MM.1S (cell line): ENCODE measurements around the gene CABLES2.

Source experiments
- DNase-seq: peaks from one replicate; pipeline ENCODE4 v3.0.0-alpha.2; 2015
- H2AFZ ChIP-seq: fragments of 300-600 bp; sonication (generic); 2 replicates; pipeline ENCODE4 v1.6.0; 2016; ENCODE audit warnings: antibody characterized with exemption, low read length
- H3F3A ChIP-seq: fragments of 300-600 bp; sonication (generic); 2 replicates; pipeline ENCODE4 v1.6.1; 2016; ENCODE audit warnings: mild to moderate bottlenecking, antibody characterized with exemption, low read length, moderate library complexity, mixed read lengths; ENCODE audit not compliant: insufficient read depth
- H3K27ac ChIP-seq: fragments of 300-600 bp; sonication (generic); 2 replicates; pipeline ENCODE4 v1.5.1; 2016; ENCODE audit warnings: mild to moderate bottlenecking, low read length
- H3K27me3 ChIP-seq: fragments of 300-600 bp; sonication (generic); replicated peaks from 2 replicates; pipeline ENCODE4 v1.6.0; 2016; ENCODE audit warnings: low read length; ENCODE audit not compliant: insufficient read depth
- H3K36me3 ChIP-seq: fragments of 300-600 bp; sonication (generic); replicated peaks from 2 replicates; pipeline ENCODE4 v1.6.1; 2016; ENCODE audit warnings: mild to moderate bottlenecking, low read length, mixed read lengths; ENCODE audit not compliant: insufficient read depth
- H3K4me1 ChIP-seq: fragments of 300-600 bp; sonication (generic); 2 replicates; pipeline ENCODE4 v1.6.1; 2016; ENCODE audit warnings: low read length, mixed read lengths
- H3K4me2 ChIP-seq: fragments of 300-600 bp; sonication (generic); 2 replicates; pipeline ENCODE4 v1.6.0; 2016; ENCODE audit warnings: low read depth, low read length
- H3K4me3 ChIP-seq: fragments of 300-600 bp; sonication (generic); 2 replicates; pipeline ENCODE4 v1.5.1; 2016; ENCODE audit warnings: low read length, mixed read lengths
- H3K79me2 ChIP-seq: fragments of 300-600 bp; sonication (generic); 2 replicates; pipeline ENCODE4 v1.6.1; 2016; ENCODE audit warnings: mixed run types, low read length, mixed read lengths
- H3K9ac ChIP-seq: fragments of 300-600 bp; sonication (generic); 2 replicates; pipeline ENCODE4 v1.6.1; 2016; ENCODE audit warnings: low read length, mixed read lengths
- H3K9me2 ChIP-seq: fragments of 300-600 bp; sonication (generic); replicated peaks from 2 replicates; pipeline ENCODE4 v1.6.1; 2016; ENCODE audit warnings: mild to moderate bottlenecking, low read length, mixed read lengths; ENCODE audit not compliant: insufficient read depth
- H3K9me3 ChIP-seq: fragments of 300-600 bp; sonication (generic); replicated peaks from 2 replicates; pipeline ENCODE4 v1.6.1; 2016; ENCODE audit warnings: mild to moderate bottlenecking, low read length, mixed read lengths; ENCODE audit not compliant: insufficient read depth
- H4K20me1 ChIP-seq: fragments of 300-600 bp; sonication (generic); 2 replicates; pipeline ENCODE4 v1.6.1; 2016; ENCODE audit warnings: mild to moderate bottlenecking, low read length, moderate library complexity, mixed read lengths; ENCODE audit not compliant: insufficient read depth
- CTCF ChIP-seq: fragments of 300-600 bp; sonication (generic); IDR thresholded peaks from 2 replicates; pipeline ENCODE4 v1.5.1; 2016; ENCODE audit warnings: antibody characterized with exemption, low read length, mixed read lengths
- EZH2 ChIP-seq: fragments of 300-600 bp; sonication (generic); optimal IDR thresholded peaks from 2 replicates; pipeline ENCODE3; 2017; ENCODE audit warnings: low read depth, mild to moderate bottlenecking, antibody characterized with exemption, low read length, mixed read lengths
- EZH2phosphoT487 ChIP-seq: fragments of 300-600 bp; sonication (generic); IDR thresholded peaks from 2 replicates; pipeline ENCODE4 v1.6.1; 2018; ENCODE audit warnings: antibody characterized with exemption, low read length

CABLES2 gene

GRCh38 chr20:62344782-62345181 is 62.3 kb downstream of the CABLES2 start:
- TF ChIP-seq CTCF: no peak
- no peak for TF ChIP-seq EZH2
- no peak for TF ChIP-seq EZH2phosphoT487
- Histone ChIP-seq H3K36me3 (no peaks in the 10 kb centered on the region; the same call in 1 of the 2 replicates), H3K27ac (no peak overlapping the region), H3K79me2 (peaks cover 5% of the 10 kb centered on the region; the same call in 1 of the 2 replicates), H3K4me2 (no peak overlapping the region), H3K9ac (no peak overlapping the region), H4K20me1 (no peaks in the 10 kb centered on the region), H3K9me3 (no peaks in the 10 kb centered on the region), H3K4me3 (no peak overlapping the region), H2AFZ (no peak overlapping the region), H3K27me3 (no peaks in the 10 kb centered on the region), H3K4me1 (peaks cover 10% of the 10 kb centered on the region), H3K9me2 (no peaks in the 10 kb centered on the region), H3F3A (peaks cover 20% of the 10 kb centered on the region)
- no peak for DNase-seq

- H2AFZ ChIP-seq: no peak overlapping the region
- H3K27me3 ChIP-seq: no peaks in the 10 kb centered on the region
- H3K4me3 ChIP-seq: no peak overlapping the region
- H3K36me3 ChIP-seq: no peaks in the 10 kb centered on the region; the same call in 1 of the 2 replicates
- no peak overlapping the region for H3K27ac ChIP-seq
- TF ChIP-seq CTCF: no peak
- no peak for TF ChIP-seq EZH2phosphoT487
- no peak for TF ChIP-seq EZH2
- no peak overlapping the region for H3K4me2 ChIP-seq
- no peaks in the 10 kb centered on the region for H4K20me1 ChIP-seq
- DNase-seq: no peak
- H3K4me1 ChIP-seq: peaks cover 10% of the 10 kb centered on the region
- H3K79me2 ChIP-seq: peaks cover 5% of the 10 kb centered on the region; the same call in 1 of the 2 replicates
- H3K9me3 ChIP-seq: no peaks in the 10 kb centered on the region
- no peaks in the 10 kb centered on the region for H3K9me2 ChIP-seq
- H3K9ac ChIP-seq: no peak overlapping the region
- H3F3A ChIP-seq: peaks cover 25% of the 10 kb centered on the region
Measured at GRCh38 chr20:62344092-62344491, 63.0 kb downstream of the CABLES2 start.

GRCh38 chr20:62342910-62343309 is 64.2 kb downstream of the CABLES2 start:
- Histone ChIP-seq H3K9me3 (no peaks in the 10 kb centered on the region), H3K9me2 (no peaks in the 10 kb centered on the region), H3K36me3 (no peaks in the 10 kb centered on the region; the same call in 1 of the 2 replicates), H3K4me3 (no peak overlapping the region), H2AFZ (no peak overlapping the region), H3K27me3 (no peaks in the 10 kb centered on the region), H3K4me2 (no peak overlapping the region), H3K4me1 (peaks cover 22% of the 10 kb centered on the region), H3K9ac (no peak overlapping the region), H4K20me1 (no peaks in the 10 kb centered on the region), H3K79me2 (peaks cover 5% of the 10 kb centered on the region; the same call in 1 of the 2 replicates), H3F3A (peaks cover 37% of the 10 kb centered on the region), H3K27ac (no peak overlapping the region)
- no peak for DNase-seq
- TF ChIP-seq EZH2: no peak
- no peak for TF ChIP-seq EZH2phosphoT487
- TF ChIP-seq CTCF: no peak
